ENCODE measurements around the gene HPCA. TPM values are rescaled to one million over a fixed set of nuclear protein-coding genes. Genes with fewer than 3 reads are reported as not detected.
"Not testable (repeated sequence)": the region's sequence is repeated elsewhere in the genome, so short reads cannot be mapped to it uniquely, and the experiment has no call there.

Gene HPCA
- total and polyA plus RNA-seq, 2 of the 4 experiments (the other 2 are of a cell fraction), result 0.22 TPM; not detected in 1

DNA sequence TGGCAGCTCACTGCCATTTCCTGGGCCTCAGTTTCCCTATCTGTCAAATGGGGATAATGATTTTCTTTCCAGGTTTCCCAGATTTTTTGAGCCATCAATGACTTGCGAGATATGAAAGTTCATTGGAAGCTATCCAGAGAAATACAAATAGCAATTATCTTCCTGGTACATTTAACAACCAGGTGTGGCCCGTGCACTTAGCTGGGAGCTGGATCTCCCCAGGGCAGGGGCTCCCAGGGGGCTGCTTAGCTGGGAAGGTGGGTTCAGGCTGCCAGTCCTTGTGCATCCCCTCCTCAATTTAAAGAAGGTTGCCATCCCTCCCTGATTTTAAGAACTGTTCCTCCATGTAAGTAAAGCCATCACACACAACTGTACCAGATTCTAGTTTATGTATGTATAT lies 18.5 kb downstream of the HPCA start (continued):
- TF ChIP-seq, protein P1, sequence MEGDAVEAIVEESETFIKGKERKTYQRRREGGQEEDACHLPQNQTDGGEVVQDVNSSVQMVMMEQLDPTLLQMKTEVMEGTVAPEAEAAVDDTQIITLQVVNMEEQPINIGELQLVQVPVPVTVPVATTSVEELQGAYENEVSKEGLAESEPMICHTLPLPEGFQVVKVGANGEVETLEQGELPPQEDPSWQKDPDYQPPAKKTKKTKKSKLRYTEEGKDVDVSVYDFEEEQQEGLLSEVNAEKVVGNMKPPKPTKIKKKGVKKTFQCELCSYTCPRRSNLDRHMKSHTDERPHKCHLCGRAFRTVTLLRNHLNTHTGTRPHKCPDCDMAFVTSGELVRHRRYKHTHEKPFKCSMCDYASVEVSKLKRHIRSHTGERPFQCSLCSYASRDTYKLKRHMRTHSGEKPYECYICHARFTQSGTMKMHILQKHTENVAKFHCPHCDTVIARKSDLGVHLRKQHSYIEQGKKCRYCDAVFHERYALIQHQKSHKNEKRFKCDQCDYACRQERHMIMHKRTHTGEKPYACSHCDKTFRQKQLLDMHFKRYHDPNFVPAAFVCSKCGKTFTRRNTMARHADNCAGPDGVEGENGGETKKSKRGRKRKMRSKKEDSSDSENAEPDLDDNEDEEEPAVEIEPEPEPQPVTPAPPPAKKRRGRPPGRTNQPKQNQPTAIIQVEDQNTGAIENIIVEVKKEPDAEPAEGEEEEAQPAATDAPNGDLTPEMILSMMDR (conservative IDR thresholded peaks at IDR 0.05; ENCODE audit: low read depth, low read length), result no peak

DNA sequence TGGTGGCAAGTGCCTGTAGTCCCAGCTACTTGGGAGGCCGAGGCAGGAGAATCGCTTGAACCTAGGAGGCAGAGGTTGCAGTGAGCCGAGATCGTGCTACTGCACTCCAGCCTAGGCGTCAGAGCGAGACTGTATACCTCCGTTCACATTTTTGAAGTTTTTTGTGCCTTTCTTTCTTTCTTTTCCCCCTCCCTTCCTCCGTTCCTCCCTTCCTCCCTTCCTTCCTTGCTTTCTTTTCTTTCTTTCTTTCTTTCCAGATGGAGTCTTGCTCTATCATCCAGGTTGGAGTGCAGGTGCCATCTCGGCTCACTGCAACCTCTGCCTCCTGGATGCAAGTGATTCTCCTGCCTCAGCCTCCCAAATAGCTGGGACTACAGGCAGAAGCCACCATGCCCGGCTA lies 19.3 kb downstream of the HPCA start:
- ATAC-seq (ENCODE audit: low read depth); H3K18ac ChIP-seq (ENCODE audit: low read depth, low read length); H2BK15ac ChIP-seq (ENCODE audit: low read depth, low read length); H2AK5ac ChIP-seq (ENCODE audit: low read depth, low read length); H2BK120ac ChIP-seq (ENCODE audit: low read depth, low read length); H3K4me1 ChIP-seq (ENCODE audit: control insufficient read depth, insufficient read depth, low read length); H3K9me1 ChIP-seq (ENCODE audit: insufficient read depth, low read length); H4K5ac ChIP-seq (ENCODE audit: low read depth, low read length); H3K36me3 ChIP-seq (ENCODE audit: control insufficient read depth, insufficient read depth, low read length); H2AFZ ChIP-seq (replicated peaks; ENCODE audit: low read length, poor library complexity); H3K14ac ChIP-seq (replicated peaks; ENCODE audit: low read depth, low read length); H2AK9ac ChIP-seq (replicated peaks; ENCODE audit: low read depth, low read length, poor library complexity); H3K27me3 ChIP-seq (ENCODE audit: control insufficient read depth, insufficient read depth, low read length); intact Hi-C loops (cut with micrococcal nuclease); BruUV-seq (replicated peaks); H3K56ac ChIP-seq (ENCODE audit: extremely low read depth, insufficient read depth, low read length); in situ Hi-C loops (cut with MboI; ENCODE audit: low sequenced_read_pairs); H3K9ac ChIP-seq (ENCODE audit: low read depth, low read length); H3K79me1 ChIP-seq (ENCODE audit: low read depth in 1 of 2, low read length in 2 of 2); H3K27ac ChIP-seq (ENCODE audit: insufficient read depth, low read length); H4K8ac ChIP-seq (ENCODE audit: low read depth in 2 of 2, low read length in 2 of 2); H4K91ac ChIP-seq (ENCODE audit: insufficient read depth, low read depth, low read length); H3K4ac ChIP-seq (ENCODE audit: low read depth, low read length); H2BK5ac ChIP-seq (ENCODE audit: low read depth, low read length, poor library complexity, severe bottlenecking); H4K20me1 ChIP-seq (ENCODE audit: insufficient read depth, low read length); H3K23ac ChIP-seq (ENCODE audit: low read depth, low read length); H3K4me3 ChIP-seq (ENCODE audit: insufficient read depth, low read depth, low read length); H3K4me2 ChIP-seq (ENCODE audit: low read depth, low read length); H2BK20ac ChIP-seq (ENCODE audit: low read depth, low read length); DNase-seq; POLR2A ChIA-PET (ENCODE audit: unreplicated experiment); H3K9me3 ChIP-seq (ENCODE audit: control insufficient read depth, insufficient read depth, low read length); dilution Hi-C loops (cut with HindIII; ENCODE audit: low sequenced_read_pairs, unreplicated experiment): not testable (repeated sequence)
- CTCF ChIA-PET, result interaction anchor here (0.6 kb wide), 1 partner anchor 421 kb away, joined by 3 read pairs; no protein-coding TSS in a partner anchor
- WGBS, 2 experiments (ENCODE audit: extremely low coverage in 2 of 2, insufficient read length in 1 of 2), result 71% methylated on average over 7 of the region's 10 CpGs; no CpG with 5 or more reads in 1 of the 2 experiments

Measured in IMR-90 (cell line).